Colonic mucosa (tissue), 4 donors: ENCODE data around the gene CUBN. TPM values are rescaled to one million over a fixed set of nuclear protein-coding genes. Genes with fewer than 3 reads are reported as not detected.

Experiments
- DNase-seq: peaks from one replicate; pipeline ENCODE4 v3.0.0-alpha.2; 2020
- H3K27ac ChIP-seq: fragments of 200-600 bp; one replicate; pipeline ENCODE4 v1.8.0; 2021
- H3K27me3 ChIP-seq: fragments of 200-600 bp; one replicate; pipeline ENCODE4 v1.8.0; 2021
- H3K36me3 ChIP-seq: fragments of 200-600 bp; one replicate; pipeline ENCODE4 v1.8.0; 2021
- H3K4me1 ChIP-seq: fragments of 200-600 bp; one replicate; pipeline ENCODE4 v1.8.0; 2021; ENCODE audit warnings: mild to moderate bottlenecking
- H3K4me3 ChIP-seq: fragments of 200-600 bp; one replicate; pipeline ENCODE4 v1.8.0; 2021
- H3K9ac ChIP-seq, 2 donors: one replicate each; pipeline ENCODE4 v1.7.0; 2013; ENCODE audit warnings: control low read depth in 2 of 2, low read depth in 2 of 2, low read length in 2 of 2
- H3K9me3 ChIP-seq: fragments of 200-600 bp; one replicate; pipeline ENCODE4 v1.8.0; 2021
- intact Hi-C: fragments of 100-400 bp; cut with DNase I; formaldehyde crosslinking; loops from one replicate; pipeline ENCODE4 v1.14.1; 2022
- total RNA-seq, 2 donors: library from RNA; stranded (reverse); fragmentation: NEBNext Ultra II Directional in 1 of 2; extraction: Animal tissue kit (Norgen Biotek cat#: 25700) in 1 of 2; gene quantifications; one replicate each; pipeline ENCODE4 v1.2.1, GENCODE V29; 2021
- TF ChIP-seq, protein P1 (sequence below): fragments of 200-600 bp; IDR thresholded peaks from one replicate; pipeline ENCODE4 v1.8.0; 2022; ENCODE audit warnings: antibody characterized with exemption, mild to moderate bottlenecking
- donor health status: healthy.
- donor health status: DM: no; HTN: no; CAD: no.
- donor health status: DM: no; HTN: no; CAD: no.

The CUBN gene
- total RNA-seq, 2 donors from 2014 or later: 0.25 to 0.42 TPM

DNA sequence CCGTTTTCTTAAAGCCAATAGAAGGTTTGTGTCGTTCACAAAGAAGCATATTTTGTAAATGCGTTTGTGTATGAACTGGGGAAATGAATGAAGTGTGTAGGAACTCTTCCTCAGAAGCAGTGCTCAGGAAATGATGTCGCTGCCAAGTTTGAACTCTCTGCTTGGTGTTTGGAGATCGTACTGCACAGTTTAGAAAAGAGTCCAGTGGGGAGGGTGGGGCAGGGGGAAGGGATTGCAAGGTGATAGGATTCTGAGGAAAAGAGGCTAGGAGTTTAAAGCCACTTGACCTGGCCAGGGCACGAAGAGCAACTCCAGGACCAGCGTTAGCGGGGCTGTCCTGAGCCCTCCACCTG lies 122.2 kb downstream of the CUBN start:
- intact Hi-C loops: no loop called here
- Histone ChIP-seq H3K9ac (peak overlapping the region in 1 of 2 donors; percentile 37), H3K4me3 (no peak overlapping the region), H3K4me1 (no peaks in the 10 kb centered on the region), H3K36me3 (no peaks in the 10 kb centered on the region), H3K27ac (peak overlapping the region; percentile 37), H3K9me3 (no peaks in the 10 kb centered on the region), H3K27me3 (no peaks in the 10 kb centered on the region)
- DNase-seq: no peak
- TF ChIP-seq, protein P1, sequence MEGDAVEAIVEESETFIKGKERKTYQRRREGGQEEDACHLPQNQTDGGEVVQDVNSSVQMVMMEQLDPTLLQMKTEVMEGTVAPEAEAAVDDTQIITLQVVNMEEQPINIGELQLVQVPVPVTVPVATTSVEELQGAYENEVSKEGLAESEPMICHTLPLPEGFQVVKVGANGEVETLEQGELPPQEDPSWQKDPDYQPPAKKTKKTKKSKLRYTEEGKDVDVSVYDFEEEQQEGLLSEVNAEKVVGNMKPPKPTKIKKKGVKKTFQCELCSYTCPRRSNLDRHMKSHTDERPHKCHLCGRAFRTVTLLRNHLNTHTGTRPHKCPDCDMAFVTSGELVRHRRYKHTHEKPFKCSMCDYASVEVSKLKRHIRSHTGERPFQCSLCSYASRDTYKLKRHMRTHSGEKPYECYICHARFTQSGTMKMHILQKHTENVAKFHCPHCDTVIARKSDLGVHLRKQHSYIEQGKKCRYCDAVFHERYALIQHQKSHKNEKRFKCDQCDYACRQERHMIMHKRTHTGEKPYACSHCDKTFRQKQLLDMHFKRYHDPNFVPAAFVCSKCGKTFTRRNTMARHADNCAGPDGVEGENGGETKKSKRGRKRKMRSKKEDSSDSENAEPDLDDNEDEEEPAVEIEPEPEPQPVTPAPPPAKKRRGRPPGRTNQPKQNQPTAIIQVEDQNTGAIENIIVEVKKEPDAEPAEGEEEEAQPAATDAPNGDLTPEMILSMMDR: no peak

DNA sequence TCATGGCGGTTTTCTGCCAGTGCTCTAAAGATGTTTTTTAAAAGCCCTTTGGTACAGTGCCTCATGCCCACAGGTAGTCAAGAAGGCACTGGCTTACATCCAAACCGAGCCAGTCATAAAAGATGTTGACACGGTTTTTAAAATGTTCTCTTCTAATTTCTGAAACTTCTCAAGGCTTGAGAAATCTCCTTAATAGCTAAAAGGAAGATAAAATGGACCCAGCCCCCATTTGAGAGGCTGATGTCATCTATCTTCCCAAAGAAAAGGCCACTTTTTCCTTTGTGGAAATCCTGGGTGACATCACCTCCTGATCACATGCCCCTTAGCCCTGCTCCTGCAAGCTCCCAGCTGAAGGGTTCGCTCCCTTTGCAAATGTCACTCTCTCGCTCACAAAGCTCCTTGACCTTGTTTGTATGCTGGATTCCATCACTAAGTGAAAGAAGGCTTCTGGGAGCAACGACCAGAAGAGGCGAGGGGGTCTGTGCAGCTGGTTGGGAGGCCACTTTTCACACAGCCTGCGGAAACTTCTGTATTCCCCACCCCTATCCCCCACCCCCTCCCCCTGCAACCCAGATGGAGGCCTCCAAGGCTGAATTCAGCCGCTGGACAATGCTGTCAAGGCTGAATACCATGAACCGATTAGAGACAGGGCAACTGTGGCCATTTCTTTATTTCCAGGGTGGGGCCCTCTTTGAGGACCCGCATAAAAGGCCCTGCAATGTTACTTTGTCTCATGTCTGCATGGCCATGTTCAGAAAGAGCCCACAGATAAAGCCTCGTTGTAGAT lies 122.8 kb downstream of the CUBN start:
- Histone ChIP-seq H3K9ac (peak overlapping the region in 1 of 2 donors; percentile 37), H3K27me3 (no peaks in the 10 kb centered on the region), H3K4me1 (no peaks in the 10 kb centered on the region), H3K4me3 (no peak overlapping the region), H3K27ac (peak overlapping the region; percentile 37), H3K9me3 (no peaks in the 10 kb centered on the region), H3K36me3 (no peaks in the 10 kb centered on the region)
- TF ChIP-seq, protein P1: no peak
- DNase-seq: no peak
- intact Hi-C loops: no loop called here

DNA sequence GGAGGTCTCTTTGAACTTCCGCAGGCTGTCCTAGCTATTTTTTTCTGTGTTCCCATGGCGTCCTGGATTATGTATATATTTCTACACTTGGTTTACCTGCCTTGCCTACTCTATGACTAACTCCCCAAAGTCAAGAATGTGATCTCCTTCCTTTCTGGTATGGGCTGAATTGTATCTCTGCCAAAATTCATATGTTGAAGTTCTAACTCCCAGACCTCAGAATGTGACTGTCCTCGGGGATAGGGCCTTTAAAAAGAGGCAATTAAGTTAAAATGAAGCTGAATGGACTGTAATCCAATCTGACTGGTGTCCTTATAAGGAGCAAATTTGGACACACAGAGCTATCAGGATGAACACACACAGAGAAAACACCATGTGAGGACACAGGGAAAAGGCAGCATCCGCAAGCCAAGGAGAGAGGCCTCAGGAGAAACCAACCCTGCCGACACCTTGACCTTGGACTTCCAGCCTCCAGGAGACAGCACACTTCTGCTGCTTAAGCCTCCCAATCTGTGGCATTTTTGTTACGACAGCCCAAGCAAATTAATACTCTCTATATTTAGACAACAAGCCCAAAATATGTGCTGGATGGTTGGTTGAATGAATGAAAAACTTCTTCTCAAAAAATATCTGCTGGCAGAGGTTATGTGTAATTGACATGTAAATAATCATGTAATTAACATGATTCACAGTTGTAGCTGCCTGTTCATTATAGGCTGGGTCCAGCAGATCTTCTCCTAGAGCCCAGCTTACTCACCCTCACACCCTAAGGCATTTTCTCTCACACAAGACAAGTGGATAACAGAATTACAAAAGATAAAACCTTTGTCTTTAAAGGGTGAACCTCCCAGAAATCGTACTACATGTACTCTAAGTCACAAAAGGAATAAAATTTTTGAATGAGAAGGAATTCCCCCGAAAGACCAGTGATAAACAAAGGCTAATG lies 123.7 kb downstream of the CUBN start:
- Histone ChIP-seq H3K36me3 (no peaks in the 10 kb centered on the region), H3K27ac (peak overlapping the region; percentile 37), H3K27me3 (no peaks in the 10 kb centered on the region), H3K9ac (no peak overlapping the region), H3K4me3 (no peak overlapping the region), H3K4me1 (no peaks in the 10 kb centered on the region), H3K9me3 (no peaks in the 10 kb centered on the region)
- intact Hi-C loops: no loop called here
- TF ChIP-seq, protein P1: no peak
- DNase-seq: no peak

DNA sequence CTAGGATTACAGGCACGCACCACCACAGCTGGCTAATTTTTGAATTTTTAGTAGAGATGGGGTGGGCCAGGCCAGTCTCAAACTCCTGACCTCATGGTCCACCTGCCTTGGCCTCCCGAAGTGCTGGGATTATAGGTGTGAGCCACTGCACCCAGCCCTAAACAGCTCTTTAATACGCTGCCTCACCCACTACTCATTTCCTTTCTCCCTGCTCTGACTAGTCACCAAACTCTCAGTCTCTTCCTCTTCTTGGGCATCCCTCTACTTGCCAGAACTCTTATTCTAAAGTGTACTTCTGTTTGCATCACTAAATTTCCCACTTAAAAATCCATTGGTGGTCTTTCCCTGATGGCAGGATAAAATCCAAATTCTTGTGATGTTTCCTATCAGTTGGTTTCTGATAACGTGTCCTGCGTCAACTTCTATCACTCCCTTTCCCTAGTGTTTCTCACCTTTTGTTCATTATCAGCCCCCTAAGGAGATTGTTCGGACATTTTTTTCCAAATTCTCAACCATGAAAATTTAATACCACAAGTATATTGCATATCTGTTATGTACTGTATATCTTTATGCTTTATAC lies 124.7 kb downstream of the CUBN start:
- TF ChIP-seq, protein P1: no peak
- H3K27ac ChIP-seq: no peak overlapping the region

DNA sequence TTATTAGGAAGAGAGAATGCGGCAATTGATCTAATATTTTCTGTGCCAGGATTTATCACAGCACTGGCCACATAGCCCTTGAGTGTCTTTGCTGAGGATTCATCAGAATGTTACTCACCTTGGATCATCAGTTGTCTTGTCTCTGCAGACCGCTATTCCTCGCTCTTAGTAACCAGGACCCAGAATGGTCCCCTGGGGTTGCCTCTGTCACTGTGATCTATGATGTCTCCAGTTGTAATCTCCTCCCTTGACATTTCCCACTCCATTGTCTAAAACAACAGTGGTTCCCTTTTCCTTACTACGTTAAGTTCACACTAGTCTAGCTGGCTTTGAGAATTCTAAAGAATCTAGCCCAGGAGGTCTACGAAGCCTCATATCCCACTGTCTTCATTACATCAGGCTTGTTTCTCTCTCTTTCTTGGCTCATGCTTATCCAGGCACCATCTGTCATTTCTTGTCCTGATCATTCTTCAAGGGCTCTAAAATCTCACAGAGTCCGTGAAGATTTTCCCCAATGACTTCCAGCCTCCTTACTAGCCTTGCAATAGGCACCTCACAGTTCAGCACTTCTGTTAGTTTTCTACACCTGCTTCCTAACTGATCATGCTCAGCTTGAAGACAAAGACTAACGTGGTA lies 125.8 kb downstream of the CUBN start:
- H3K36me3 ChIP-seq: no peaks in the 10 kb centered on the region
- no peak overlapping the region for H3K4me3 ChIP-seq
- DNase-seq: no peak
- intact Hi-C loops: no loop called here
- no peaks in the 10 kb centered on the region for H3K4me1 ChIP-seq
- no peak overlapping the region for H3K27ac ChIP-seq
- no peak overlapping the region for H3K9ac ChIP-seq
- no peaks in the 10 kb centered on the region for H3K9me3 ChIP-seq
- H3K27me3 ChIP-seq: no peaks in the 10 kb centered on the region
- TF ChIP-seq, protein P1: no peak

More for the DNA sequence above, 124.7 kb downstream of the CUBN start:
- intact Hi-C loops: no loop called here
- DNase-seq: no peak
- Histone ChIP-seq H3K27me3 (no peaks in the 10 kb centered on the region), H3K4me1 (no peaks in the 10 kb centered on the region), H3K4me3 (no peak overlapping the region), H3K9ac (no peak overlapping the region), H3K9me3 (no peaks in the 10 kb centered on the region), H3K36me3 (no peaks in the 10 kb centered on the region)
